Esophagus muscularis mucosa (tissue), 4 donors: Measurements from ENCODE around the gene SKI. TPM values are rescaled to one million over a fixed set of nuclear protein-coding genes. Genes with fewer than 3 reads are reported as not detected.

Experiments
- DNase-seq: peaks from one replicate; pipeline ENCODE4 v3.0.0-alpha.2; 2017; ENCODE audit errors: extremely low spot score
- H3K27ac ChIP-seq, 4 donors: fragments of 200-600 bp; sonication (generic); replicated peaks in 1 of 4; 1 replicate in 3 of 4; 2 replicates in 1 of 4; pipeline ENCODE4 v1.5.1; 2016 to 2019; ENCODE audit warnings: mild to moderate bottlenecking in 1 of 4
- H3K27me3 ChIP-seq, 4 donors: fragments of 200-600 bp; sonication (generic); one replicate each; pipeline versions ENCODE4 v1.5.1 to v1.6.0; 2016 to 2019
- H3K36me3 ChIP-seq, 4 donors: fragments of 200-600 bp; sonication (generic); one replicate each; pipeline ENCODE4 v1.5.1; 2016 to 2019
- H3K4me1 ChIP-seq, 4 donors: fragments of 200-600 bp; sonication (generic); one replicate each; pipeline ENCODE4 v1.5.1; 2016 to 2019
- H3K4me3 ChIP-seq, 4 donors: fragments of 200-600 bp; sonication (generic); 1 replicate in 2 of 4; 2 replicates in 2 of 4; pipeline ENCODE4 v1.5.1; 2016 to 2019; ENCODE audit warnings: mild to moderate bottlenecking in 4 of 4, moderate library complexity in 1 of 4
- H3K9me3 ChIP-seq, 4 donors: fragments of 200-600 bp; sonication (generic); 1 replicate in 3 of 4; 2 replicates in 1 of 4; pipeline ENCODE4 v1.5.1; 2016 to 2019
- EP300 ChIP-seq: sonication (generic); formaldehyde crosslinking; IDR thresholded peaks from one replicate; pipeline ENCODE4 v1.6.1; 2017; ENCODE audit warnings: antibody characterized with exemption
- POLR2A ChIP-seq: fragments of 450-650 bp; IDR thresholded peaks from one replicate; pipeline ENCODE4 v1.6.1; 2017; ENCODE audit warnings: antibody characterized with exemption, moderate library complexity, mild to moderate bottlenecking, low read depth
- POLR2AphosphoS5 ChIP-seq, 2 donors: sonication (generic); formaldehyde crosslinking; IDR thresholded peaks; one replicate each; pipeline ENCODE4 v1.6.1; 2017; ENCODE audit warnings: antibody characterized with exemption in 2 of 2
- WGBS: methylation state at CpG from one replicate; pipeline ENCODE4 v1.1.5; 2018; 5-methylcytosine and 5-hydroxymethylcytosine counted together
- intact Hi-C: fragments of 100-400 bp; cut with DNase I; formaldehyde crosslinking; loops from one replicate; pipeline ENCODE4 v1.15.1; 2023
- total RNA-seq, 4 donors: library from RNA; depleted of rRNA; stranded (reverse); fragments of >200 nt; gene quantifications; one replicate each; pipeline versions ENCODE4 v1.1.0 to v1.2.1, GENCODE V29; 2016
- TF ChIP-seq, protein P1 (sequence below), 3 experiments: fragments of 200-600 bp in 2 of 3; fragments of 450-650 bp in 1 of 3; sonication (generic) in 2 of 3; IDR thresholded peaks; one replicate each; pipeline ENCODE4 v1.5.1; 2017 to 2019; ENCODE audit warnings: antibody characterized with exemption in 3 of 3, mild to moderate bottlenecking in 2 of 3, moderate library complexity in 1 of 3

SKI gene
- total RNA-seq, 4 donors from 2014 or later, result 70.1 to 190 (median 124) TPM

- 78% methylated on average over 15 of the region's 27 CpGs for WGBS
- DNase-seq, result no peak
Observed at GRCh38 chr1:2250721-2251281, 22.7 kb downstream of the SKI start.

GRCh38 chr1:2251363-2251762, 23.2 kb downstream of the SKI start:
- 69% methylated on average over 13 of the region's 14 CpGs for WGBS
- TF ChIP-seq EP300 (no peak), POLR2A (no peak), POLR2AphosphoS5 (IDR thresholded peaks at IDR 0.05) (no peak)
- TF ChIP-seq, protein P1, sequence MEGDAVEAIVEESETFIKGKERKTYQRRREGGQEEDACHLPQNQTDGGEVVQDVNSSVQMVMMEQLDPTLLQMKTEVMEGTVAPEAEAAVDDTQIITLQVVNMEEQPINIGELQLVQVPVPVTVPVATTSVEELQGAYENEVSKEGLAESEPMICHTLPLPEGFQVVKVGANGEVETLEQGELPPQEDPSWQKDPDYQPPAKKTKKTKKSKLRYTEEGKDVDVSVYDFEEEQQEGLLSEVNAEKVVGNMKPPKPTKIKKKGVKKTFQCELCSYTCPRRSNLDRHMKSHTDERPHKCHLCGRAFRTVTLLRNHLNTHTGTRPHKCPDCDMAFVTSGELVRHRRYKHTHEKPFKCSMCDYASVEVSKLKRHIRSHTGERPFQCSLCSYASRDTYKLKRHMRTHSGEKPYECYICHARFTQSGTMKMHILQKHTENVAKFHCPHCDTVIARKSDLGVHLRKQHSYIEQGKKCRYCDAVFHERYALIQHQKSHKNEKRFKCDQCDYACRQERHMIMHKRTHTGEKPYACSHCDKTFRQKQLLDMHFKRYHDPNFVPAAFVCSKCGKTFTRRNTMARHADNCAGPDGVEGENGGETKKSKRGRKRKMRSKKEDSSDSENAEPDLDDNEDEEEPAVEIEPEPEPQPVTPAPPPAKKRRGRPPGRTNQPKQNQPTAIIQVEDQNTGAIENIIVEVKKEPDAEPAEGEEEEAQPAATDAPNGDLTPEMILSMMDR (IDR thresholded peaks at IDR 0.05), result no peak
- no peak for DNase-seq
- intact Hi-C loops, result no loop called here
- Histone ChIP-seq H3K27ac (peak overlapping the region; percentile 13 to 56 (median 42)), H3K4me1 (peaks cover 94 to 100% (median 99%) of the 10 kb centered on the region in 4 donors), H3K4me3 (peak overlapping the region in 1 of 4 donors; percentile 2), H3K27me3 (no peaks in the 10 kb centered on the region), H3K36me3 (peaks cover 0 to 8% (median 4%) of the 10 kb centered on the region in 4 donors), H3K9me3 (peaks cover 0 to 5% (median 2%) of the 10 kb centered on the region in 4 donors)

More at GRCh38 chr1:2250721-2251281, 22.7 kb downstream of the SKI start:
- peaks cover 0 to 5% (median 0%) of the 10 kb centered on the region in 4 donors for H3K9me3 ChIP-seq
- TF ChIP-seq, protein P1 (IDR thresholded peaks at IDR 0.05), result no peak
- no peak for TF ChIP-seq POLR2A
- peak in 1 of 2 donors; percentile 23 for TF ChIP-seq POLR2AphosphoS5 (IDR thresholded peaks at IDR 0.05)
- no peak for TF ChIP-seq EP300
- peak overlapping the region; percentile 13 to 56 (median 42) for H3K27ac ChIP-seq
- intact Hi-C loops, result no loop called here
- H3K27me3 ChIP-seq, result no peaks in the 10 kb centered on the region
- peak overlapping the region in 2 of 4 donors; percentile 2 for H3K4me3 ChIP-seq
- peaks cover 0 to 8% (median 4%) of the 10 kb centered on the region in 4 donors for H3K36me3 ChIP-seq
- peaks cover 95 to 100% (median 99%) of the 10 kb centered on the region in 4 donors for H3K4me1 ChIP-seq

DNA sequence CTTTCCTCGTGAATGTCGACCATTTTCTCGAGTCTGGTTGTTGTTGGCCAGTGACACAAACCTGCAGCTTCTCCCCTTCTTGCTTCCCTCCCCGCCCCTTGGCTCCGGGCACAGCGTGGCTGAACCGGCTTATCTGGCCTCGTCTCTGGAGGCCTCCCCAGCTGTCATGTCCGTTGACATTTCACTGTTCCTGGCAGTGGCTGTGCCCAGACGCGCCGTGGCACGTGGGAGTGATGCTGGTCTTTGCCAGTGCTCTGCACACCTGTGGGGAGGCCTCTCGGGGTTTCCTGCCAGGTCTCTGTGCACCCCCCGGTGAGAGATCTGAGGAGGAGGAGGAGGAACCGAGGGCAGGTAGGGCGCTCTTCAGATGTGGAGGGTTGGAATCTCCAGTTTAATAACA, 23.7 kb downstream of the SKI start:
- TF ChIP-seq POLR2AphosphoS5 (IDR thresholded peaks at IDR 0.05) (peak in 1 of 2 donors; percentile 24), EP300 (no peak), POLR2A (no peak)
- TF ChIP-seq, protein P1 (IDR thresholded peaks at IDR 0.05), result no peak
- H3K27me3 ChIP-seq, result no peaks in the 10 kb centered on the region
- H3K9me3 ChIP-seq, result peaks cover 0 to 5% (median 3%) of the 10 kb centered on the region in 4 donors
- WGBS, result 23% methylated on average over 17 of the region's 17 CpGs
- peaks cover 0 to 8% (median 4%) of the 10 kb centered on the region in 4 donors for H3K36me3 ChIP-seq
- no peak for DNase-seq
- intact Hi-C loops, result no loop called here
- peak overlapping the region in 1 of 4 donors; percentile 2 for H3K4me3 ChIP-seq
- H3K4me1 ChIP-seq, result peaks cover 94 to 100% (median 99%) of the 10 kb centered on the region in 4 donors
- H3K27ac ChIP-seq, result peak overlapping the region in 3 of 4 donors; percentile 40 to 56 (median 43)

DNA sequence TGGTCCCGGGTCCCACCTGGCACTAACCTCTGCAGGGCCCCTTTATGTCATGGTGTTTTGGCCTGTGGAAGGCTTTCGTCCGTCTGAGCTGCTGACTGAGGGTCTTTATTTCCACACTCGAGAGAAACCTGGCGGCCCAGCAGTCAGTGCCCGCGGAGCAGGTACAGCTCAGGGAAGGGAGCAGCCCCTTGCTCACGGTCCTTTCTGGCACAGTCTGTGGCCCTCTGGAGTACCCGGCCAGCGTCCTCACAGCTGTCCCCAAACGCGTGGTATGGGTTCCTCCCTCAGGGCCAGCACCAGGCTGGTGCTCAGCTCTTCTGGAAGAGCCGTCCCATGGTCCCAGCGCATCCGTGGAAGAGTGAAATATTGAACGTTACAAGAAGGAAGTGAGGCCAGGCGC, 24.3 kb downstream of the SKI start:
- DNase-seq, result no peak
- Histone ChIP-seq H3K36me3 (peaks cover 0 to 8% (median 4%) of the 10 kb centered on the region in 4 donors), H3K4me3 (no peak overlapping the region), H3K9me3 (peaks cover 0 to 5% (median 3%) of the 10 kb centered on the region in 4 donors), H3K27me3 (no peaks in the 10 kb centered on the region), H3K27ac (peak overlapping the region in 3 of 4 donors; percentile 40 to 56 (median 43)), H3K4me1 (peaks cover 88 to 100% (median 99%) of the 10 kb centered on the region in 4 donors)
- 74% methylated on average over 9 of the region's 17 CpGs for WGBS
- no peak for TF ChIP-seq POLR2A
- no peak for TF ChIP-seq EP300
- no peak for TF ChIP-seq POLR2AphosphoS5 (IDR thresholded peaks at IDR 0.05)
- TF ChIP-seq, protein P1 (IDR thresholded peaks at IDR 0.05), result no peak
- intact Hi-C loops, result no loop called here
